ENCODE data around the gene PDPR.
"Not testable (repeated sequence)": the region's sequence is repeated elsewhere in the genome, so short reads cannot be mapped to it uniquely, and the experiment has no call there.

The PDPR gene

DNA sequence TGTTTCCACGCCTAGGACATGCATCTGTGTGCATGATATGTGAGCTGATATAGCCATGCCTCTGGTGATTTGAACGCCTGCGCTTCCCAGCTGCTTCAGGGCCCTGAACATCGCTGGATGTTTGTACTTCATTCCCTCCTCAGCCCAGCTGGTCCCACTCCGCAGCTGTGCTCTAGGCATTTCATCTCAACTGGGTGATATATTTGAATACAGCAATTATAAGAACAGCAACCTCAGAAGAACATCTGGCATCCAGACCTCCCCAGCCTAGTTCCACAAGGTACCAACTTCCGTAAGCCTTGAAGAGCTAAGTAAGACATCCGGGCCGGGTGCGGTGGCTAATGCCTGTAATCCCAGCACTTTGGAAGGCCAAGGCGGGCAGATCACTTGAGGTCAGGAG lies 52.6 kb downstream of the PDPR start:
- DNase-seq: not testable (repeated sequence)

DNA sequence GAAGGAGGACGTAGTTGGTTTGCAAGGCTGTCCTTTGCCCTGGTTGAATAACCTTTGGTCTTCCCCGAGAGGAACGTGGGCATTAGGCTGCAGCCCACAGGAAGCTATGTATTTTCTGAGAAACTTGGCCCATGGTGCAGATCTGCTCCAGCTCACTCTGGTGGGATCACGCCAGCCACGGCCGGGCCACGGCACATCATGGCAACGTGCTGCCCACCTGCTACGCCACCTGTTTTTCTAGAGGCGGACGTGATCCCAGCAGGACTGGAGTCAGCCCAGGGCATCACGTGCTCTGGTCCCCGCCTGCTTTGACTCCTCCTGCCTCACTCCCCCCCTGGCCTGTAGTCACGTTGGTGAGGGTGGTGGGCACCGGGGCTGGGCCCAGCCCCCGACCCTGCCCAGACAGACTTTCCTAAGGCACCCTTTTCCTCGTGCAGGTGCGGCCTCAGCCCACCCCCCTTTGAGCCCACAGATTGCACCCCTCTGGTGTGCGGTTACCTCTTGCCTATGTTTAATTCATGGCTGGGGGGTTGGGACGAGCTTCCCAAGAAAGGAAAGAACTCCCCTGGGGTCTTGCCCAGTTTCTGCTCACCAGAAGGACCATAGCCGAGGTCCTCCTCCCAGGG lies 59.2 kb downstream of the PDPR start, which contains the start of gene CLEC18C:
CLEC18C (plus strand) TSS at position 576 of the 626 bp plus-strand sequence. CDS start 492 bp downstream, outside the sequence.
- DNase-seq: not testable (repeated sequence)

GRCh38 chr16:70173916-70174315 lies 59.8 kb downstream of the PDPR start:
- DNase-seq: not testable (repeated sequence)

- DNase-seq: not testable (repeated sequence)
Observed at GRCh38 chr16:70174387-70174932, 60.3 kb downstream of the PDPR start.

DNA sequence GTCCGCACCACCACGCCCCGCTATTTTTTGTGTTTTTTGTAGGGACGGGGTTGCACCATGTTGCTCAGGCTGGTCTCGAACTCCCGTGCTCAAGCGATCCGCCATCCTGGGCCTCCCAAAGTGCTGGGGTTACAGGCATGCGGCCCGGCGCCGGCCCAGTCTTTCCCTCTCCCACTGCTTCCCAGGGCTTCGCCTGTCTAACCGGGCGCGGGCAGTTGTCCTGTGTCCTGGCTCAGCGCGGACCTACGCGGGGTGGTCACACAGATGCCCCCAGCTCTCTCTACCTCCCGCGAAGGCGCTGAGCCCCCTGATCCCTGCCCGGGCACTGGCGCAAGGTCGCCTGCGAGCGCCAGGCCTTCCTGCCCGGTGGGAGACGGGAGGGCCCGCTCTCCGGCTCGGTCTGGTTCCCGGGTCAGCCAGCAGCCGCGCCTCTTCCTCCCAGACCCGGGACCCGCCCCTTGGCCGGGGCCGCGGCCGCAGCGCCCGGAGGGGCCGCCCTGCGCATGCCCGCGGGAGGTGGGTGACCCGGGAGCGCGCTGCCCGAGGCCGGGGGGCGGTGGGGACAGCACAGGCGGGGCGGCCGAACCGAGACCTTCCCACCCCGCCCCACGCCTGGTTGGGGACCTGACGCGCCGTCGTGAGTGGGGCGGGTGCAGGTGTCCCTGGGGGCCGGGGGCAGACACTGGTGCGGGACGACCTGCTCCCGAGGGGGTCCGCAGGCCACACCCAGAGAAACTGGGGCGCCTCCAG lies 73.9 kb downstream of the PDPR start:
- DNase-seq: not testable (repeated sequence)

DNA sequence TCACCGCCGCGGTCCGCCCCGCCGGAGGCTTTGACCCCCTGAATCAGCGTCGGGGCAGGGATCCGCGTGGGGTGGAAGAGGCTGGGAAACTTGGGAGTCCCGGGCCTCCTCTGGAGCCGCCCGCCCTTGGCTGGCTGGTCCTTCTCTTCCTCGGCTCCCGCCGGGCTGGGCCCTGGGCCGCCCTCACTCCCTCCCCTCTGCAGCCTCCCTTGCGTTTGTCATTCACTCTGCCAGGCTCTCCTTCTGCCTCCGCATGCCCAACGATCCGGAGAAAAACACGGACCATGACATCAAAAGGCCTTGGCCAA lies 74.4 kb downstream of the PDPR start:
- DNase-seq: not testable (repeated sequence)

- DNase-seq: not testable (repeated sequence)
Observed at GRCh38 chr16:70190574-70190973, 76.4 kb downstream of the PDPR start.

GRCh38 chr16:70196683-70197300 lies 82.7 kb downstream of the PDPR start:
- DNase-seq: not testable (repeated sequence)

DNA sequence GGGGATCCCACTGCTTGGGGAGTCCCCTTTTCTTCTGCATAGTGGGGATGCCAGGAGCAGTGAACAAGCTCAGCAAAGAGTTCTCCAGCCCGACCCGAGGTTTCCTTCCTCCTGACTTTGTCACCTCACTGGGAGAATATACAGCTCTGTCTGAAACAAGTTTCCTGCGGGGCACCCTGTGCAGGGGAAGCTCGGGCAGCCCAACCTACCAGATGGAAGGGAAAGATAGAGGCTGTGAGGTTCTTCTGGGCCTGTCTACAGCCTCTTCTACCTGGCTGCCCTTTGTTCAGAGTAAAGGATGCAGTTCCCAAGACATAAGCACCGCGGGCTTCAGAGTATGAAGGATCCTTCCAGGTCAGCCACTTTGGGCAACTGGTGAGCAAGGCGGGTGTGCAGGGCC lies 83.5 kb downstream of the PDPR start:
- DNase-seq: not testable (repeated sequence)

GRCh38 chr16:70198230-70198629 lies 84.1 kb downstream of the PDPR start:
- DNase-seq: not testable (repeated sequence)

DNA sequence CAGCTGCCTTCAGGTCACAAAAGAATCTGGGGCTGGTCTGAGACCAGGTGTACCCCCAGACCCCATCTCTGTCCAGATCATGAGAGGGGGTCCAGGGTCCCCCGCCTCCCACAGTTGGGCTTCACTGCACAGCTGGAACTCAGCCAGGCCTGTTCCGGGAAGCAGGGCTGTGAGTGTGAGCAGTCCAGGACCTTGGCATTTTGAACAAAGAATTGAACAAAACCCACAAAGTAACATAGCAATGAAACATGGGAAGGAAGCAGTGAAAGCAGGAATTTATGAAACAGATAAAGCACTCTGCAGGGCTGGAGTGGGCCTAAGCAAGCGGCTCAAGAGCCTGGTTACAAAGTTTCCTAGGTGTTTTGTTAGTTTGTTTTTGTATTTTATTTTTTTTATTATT lies 84.5 kb downstream of the PDPR start:
- not testable (repeated sequence) for DNase-seq

DNA sequence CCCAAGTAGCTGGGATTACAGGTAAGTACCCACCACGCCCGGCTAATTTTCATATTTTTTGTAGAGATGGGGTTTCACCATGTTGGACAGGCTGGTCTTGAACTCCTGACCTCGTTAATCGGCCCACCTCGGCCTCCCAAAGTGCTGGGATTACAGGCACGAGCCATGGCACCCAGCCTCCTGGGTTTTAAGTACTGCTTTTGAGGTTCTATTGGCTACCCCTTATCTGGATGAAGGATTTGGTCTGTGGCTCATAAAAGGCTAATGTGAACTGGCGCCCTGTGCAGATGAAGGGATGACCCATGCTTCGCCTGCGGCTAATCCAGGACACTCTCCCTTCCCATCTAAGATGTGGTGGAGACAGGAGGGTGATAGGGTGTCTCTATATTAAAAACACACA lies 85.0 kb downstream of the PDPR start:
- not testable (repeated sequence) for DNase-seq

GRCh38 chr16:70200063-70200462 lies 85.9 kb downstream of the PDPR start:
- not testable (repeated sequence) for DNase-seq

GRCh38 chr16:70203508-70203907 lies 89.4 kb downstream of the PDPR start:
- DNase-seq: not testable (repeated sequence)

DNA sequence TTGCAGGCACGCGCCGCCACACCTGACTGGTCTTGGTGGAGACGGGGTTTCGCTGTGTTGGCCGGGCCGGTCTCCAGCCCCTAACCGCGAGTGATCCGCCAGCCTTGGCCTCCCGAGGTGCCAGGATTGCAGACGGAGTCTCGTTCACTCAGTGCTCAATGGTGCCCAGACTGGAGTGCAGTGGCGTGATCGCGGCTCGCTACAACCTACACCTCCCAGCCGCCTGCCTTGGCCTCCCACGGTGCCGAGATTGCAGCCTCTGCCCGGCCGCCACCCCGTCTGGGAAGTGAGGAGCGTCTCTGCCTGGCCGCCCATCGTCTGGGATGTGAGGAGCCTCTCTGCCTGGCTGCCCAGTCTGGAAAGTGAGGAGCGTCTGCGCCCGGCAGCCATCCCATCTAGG lies 89.9 kb downstream of the PDPR start:
- DNase-seq: not testable (repeated sequence)

DNA sequence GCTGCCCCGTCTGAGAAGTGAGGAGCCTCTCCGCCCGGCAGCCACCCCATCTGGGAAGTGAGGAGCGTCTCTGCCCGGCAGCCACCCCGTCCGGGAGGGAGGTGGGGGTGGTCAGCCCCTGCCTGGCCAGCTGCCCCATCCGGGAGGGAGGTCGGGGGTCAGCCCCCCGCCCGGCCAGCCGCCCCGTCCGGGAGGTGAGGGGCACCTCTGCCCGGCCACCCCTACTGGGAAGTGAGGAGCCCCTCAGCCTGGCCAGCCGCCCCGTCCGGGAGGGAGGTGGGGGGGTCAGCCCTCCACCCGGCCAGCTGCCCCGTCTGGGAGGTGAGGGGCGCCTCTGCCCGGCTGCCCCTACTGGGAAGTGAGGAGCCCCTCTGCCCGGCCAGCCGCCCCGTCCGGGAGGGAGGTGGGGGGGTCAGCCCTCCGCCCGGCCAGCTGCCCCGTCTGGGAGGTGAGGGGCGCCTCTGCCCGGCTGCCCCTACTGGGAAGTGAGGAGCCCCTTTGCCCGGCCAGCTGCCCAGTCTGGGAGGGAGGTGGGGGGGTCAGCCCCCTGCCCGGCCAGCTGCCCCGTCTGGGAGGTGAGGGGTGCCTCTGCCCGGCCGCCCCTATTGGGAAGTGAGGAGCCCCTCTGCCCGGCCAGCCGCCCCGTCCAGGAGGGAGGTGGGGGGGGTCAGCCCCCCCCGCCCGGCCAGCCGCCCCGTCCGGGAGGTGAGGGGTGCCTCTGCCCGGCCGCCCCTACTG lies 90.7 kb downstream of the PDPR start:
- DNase-seq: not testable (repeated sequence)

DNA sequence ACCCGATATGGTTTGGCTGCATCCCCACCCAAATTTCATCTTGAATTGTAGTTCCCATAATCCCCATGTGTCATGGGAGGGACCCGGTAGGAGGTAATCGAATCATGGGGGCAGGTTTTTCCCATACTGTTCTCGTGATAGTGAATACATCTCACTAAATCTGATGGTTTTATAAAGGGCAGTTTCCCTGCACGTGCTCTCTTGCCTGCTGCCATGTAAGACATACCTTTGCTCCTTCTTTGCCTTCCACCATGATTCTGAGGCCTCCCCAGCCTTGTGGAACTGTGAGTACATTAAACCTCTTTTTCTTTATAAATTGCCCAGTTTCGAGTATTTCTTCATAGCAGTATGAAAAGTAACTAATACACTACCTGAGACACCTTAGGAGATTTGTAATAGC lies 92.2 kb downstream of the PDPR start:
- not testable (repeated sequence) for DNase-seq
